Activated naive CD4-positive, alpha-beta T cell treated with Interleukin-2 at 50 U/mL for 16 hours (primary cell): Measurements from ENCODE around the gene ATXN7L1.

Source experiments
- DNase-seq: peaks from one replicate; pipeline ENCODE4 v3.0.0-alpha.2; 2020

ATXN7L1 gene

GRCh38 chr7:105693576-105693975 lies 182.8 kb downstream of the ATXN7L1 start:
- no peak for DNase-seq

- DNase-seq = peak; percentile 68
Observed at GRCh38 chr7:105691680-105692564, 184.5 kb downstream of the ATXN7L1 start.

- peak; percentile 42 for DNase-seq
Observed at GRCh38 chr7:105691082-105691679, 185.2 kb downstream of the ATXN7L1 start.

- DNase-seq = no peak
Observed at GRCh38 chr7:105690325-105690945, 186.0 kb downstream of the ATXN7L1 start.

GRCh38 chr7:105689067-105689819 lies 187.2 kb downstream of the ATXN7L1 start:
- no peak for DNase-seq

- no peak for DNase-seq
Observed at GRCh38 chr7:105688617-105689016, 187.8 kb downstream of the ATXN7L1 start.

- DNase-seq = no peak
Observed at GRCh38 chr7:105685161-105685560, 191.2 kb downstream of the ATXN7L1 start.

- no peak for DNase-seq
Observed at GRCh38 chr7:105682341-105683060, 193.9 kb downstream of the ATXN7L1 start.

GRCh38 chr7:105680505-105681187 lies 195.8 kb downstream of the ATXN7L1 start:
- DNase-seq = no peak

GRCh38 chr7:105678811-105679495 lies 197.4 kb downstream of the ATXN7L1 start:
- DNase-seq = peak; percentile 37

GRCh38 chr7:105677817-105678573 lies 198.4 kb downstream of the ATXN7L1 start:
- peak; percentile 65 for DNase-seq

- no peak for DNase-seq
Observed at GRCh38 chr7:105677410-105677730, 199.0 kb downstream of the ATXN7L1 start.

GRCh38 chr7:105675934-105676371 lies 200.4 kb downstream of the ATXN7L1 start:
- peak; percentile 56 for DNase-seq

GRCh38 chr7:105674200-105674920 lies 202.0 kb downstream of the ATXN7L1 start:
- DNase-seq = no peak

GRCh38 chr7:105673367-105674084 lies 202.9 kb downstream of the ATXN7L1 start:
- DNase-seq = no peak

- no peak for DNase-seq
Observed at GRCh38 chr7:105672801-105673200, 203.6 kb downstream of the ATXN7L1 start.

GRCh38 chr7:105666324-105666723 lies 210.1 kb downstream of the ATXN7L1 start:
- no peak for DNase-seq

- no peak for DNase-seq
Observed at GRCh38 chr7:105665684-105666083, 210.7 kb downstream of the ATXN7L1 start.
